ENCODE measurements around the gene KCNQ5. TPM values are rescaled to one million over a fixed set of nuclear protein-coding genes. Genes with fewer than 3 reads are reported as not detected.

KCNQ5 gene
- total and polyA plus RNA-seq, 10 of the 15 experiments (the other 5 are each of a cell fraction or from before 2014, with no cell fraction given) = 0.60 to 16.2 (median 3.2) TPM

DNA sequence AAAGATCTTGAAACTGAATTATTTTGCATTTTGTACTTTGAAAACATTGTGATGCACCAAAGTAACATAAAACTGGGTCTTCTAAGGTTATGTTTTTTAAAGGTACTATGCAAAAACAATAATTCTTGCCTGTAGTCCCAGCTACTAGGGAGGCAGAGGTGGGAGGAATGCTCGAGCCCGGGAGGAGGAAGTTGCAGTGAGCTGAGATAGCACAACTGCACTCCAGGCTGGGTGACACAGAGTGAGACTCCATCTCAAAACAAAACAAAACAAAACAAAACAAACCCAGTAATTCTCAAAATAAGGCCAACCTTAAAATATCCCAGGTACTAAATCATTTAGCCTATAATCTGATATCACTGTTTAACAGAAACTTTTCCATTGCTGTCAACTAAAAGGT is 333.8 kb downstream of the KCNQ5 start (continued):
- TF ChIP-seq, protein P1, sequence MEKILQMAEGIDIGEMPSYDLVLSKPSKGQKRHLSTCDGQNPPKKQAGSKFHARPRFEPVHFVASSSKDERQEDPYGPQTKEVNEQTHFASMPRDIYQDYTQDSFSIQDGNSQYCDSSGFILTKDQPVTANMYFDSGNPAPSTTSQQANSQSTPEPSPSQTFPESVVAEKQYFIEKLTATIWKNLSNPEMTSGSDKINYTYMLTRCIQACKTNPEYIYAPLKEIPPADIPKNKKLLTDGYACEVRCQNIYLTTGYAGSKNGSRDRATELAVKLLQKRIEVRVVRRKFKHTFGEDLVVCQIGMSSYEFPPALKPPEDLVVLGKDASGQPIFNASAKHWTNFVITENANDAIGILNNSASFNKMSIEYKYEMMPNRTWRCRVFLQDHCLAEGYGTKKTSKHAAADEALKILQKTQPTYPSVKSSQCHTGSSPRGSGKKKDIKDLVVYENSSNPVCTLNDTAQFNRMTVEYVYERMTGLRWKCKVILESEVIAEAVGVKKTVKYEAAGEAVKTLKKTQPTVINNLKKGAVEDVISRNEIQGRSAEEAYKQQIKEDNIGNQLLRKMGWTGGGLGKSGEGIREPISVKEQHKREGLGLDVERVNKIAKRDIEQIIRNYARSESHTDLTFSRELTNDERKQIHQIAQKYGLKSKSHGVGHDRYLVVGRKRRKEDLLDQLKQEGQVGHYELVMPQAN (conservative IDR thresholded peaks at IDR 0.05) = no peak

DNA sequence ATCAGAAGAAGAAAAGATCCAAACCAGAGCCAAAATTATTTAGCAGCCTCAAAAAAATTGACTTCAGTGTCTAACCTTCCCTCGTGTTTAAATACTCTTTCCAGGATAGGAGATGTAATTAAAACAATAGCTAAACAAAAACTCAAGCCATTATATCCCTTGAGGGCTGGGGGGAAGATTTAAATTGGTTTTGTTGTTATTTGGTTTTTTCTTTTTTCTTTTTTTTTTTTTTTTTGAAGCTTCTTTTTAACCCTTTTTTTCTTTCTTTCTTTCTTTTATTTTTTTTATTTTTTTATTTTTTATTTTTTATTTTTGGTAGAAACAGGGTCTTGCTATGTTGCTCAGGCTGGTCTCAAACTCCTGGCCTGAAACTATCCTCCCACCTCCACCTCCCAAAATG is 334.4 kb downstream of the KCNQ5 start:
- DNase-seq (ENCODE audit: low read depth, low spot score) (no peak), FAIRE-seq (no peak), ATAC-seq (no peak)
- Histone ChIP-seq H3K9ac (ENCODE audit: control insufficient read depth, insufficient read depth, low read length) (no peak overlapping the region), H2AFZ (ENCODE audit: control insufficient read depth, low read depth, low read length) (no peak overlapping the region; the same call in 1 of the 2 replicates), H3K36me3 (ENCODE audit: control insufficient read depth in 2 of 2, insufficient read depth in 2 of 2, low read length in 1 of 2) (no peaks in the 10 kb centered on the region), H3K27me3 (replicated peaks in 1 of 2; ENCODE audit: control insufficient read depth in 2 of 2, insufficient read depth in 2 of 2, low read length in 1 of 2) (no peaks in the 10 kb centered on the region), H3K27ac (ENCODE audit: control insufficient read depth, insufficient read depth) (no peak overlapping the region), H3K4me1 (ENCODE audit: control insufficient read depth, insufficient read depth, low read length) (no peaks in the 10 kb centered on the region), H3K9me3 (replicated peaks; ENCODE audit: control insufficient read depth, insufficient read depth, low read length) (no peaks in the 10 kb centered on the region), H3K4me2 (ENCODE audit: control insufficient read depth, insufficient read depth) (no peak overlapping the region), H4K20me1 (ENCODE audit: control insufficient read depth, insufficient read depth) (no peaks in the 10 kb centered on the region), H3K4me3 (no peak overlapping the region), H3K79me2 (ENCODE audit: control insufficient read depth, insufficient read depth, low read length) (no peaks in the 10 kb centered on the region)
- 85% methylated on average over 1 of the region's 1 CpG for WGBS (ENCODE audit: insufficient coverage, insufficient replicate concordance, low lambda C conversion rate, missing lambda C conversion rate)
- RAD21 ChIA-PET (ENCODE audit: unreplicated experiment) = interaction anchor here (0.7 to 0.9 kb wide), 2 partner anchors 320 to 329 kb away, joined by 3 read pairs; no protein-coding TSS in a partner anchor
- CTCF ChIA-PET = interaction anchor here (1.5 kb wide), 1 partner anchor 340 kb away, joined by 5 read pairs; no protein-coding TSS in a partner anchor
- POLR2A ChIA-PET = interaction anchor here (0.6 to 0.7 kb wide), 4 partner anchors 118 to 603 kb away, joined by 3 to 4 read pairs (median 3); no protein-coding TSS in a partner anchor
- intact Hi-C loops (cut with micrococcal nuclease; ENCODE audit: unreplicated experiment) = loop anchor here (10.0 kb wide), 1 partner anchor 341 kb away; no protein-coding TSS in a partner anchor
- BruUV-seq (replicated peaks) = no TSS peak
- in situ Hi-C loops (cut with MboI) = no loop called here
- SMC1A ChIA-PET (ENCODE audit: uncharacterized antibody, unreplicated experiment) = interaction anchor here (0.6 to 1.3 kb wide), 6 partner anchors 20 to 351 kb away, joined by 3 read pairs; no protein-coding TSS in a partner anchor
- TF ChIP-seq RAD51 (IDR thresholded peaks at IDR 0.05) (no peak), HDAC6 (IDR thresholded peaks at IDR 0.05; ENCODE audit: unreplicated experiment) (no peak), RB1 (IDR thresholded peaks at IDR 0.05; ENCODE audit: borderline replicate concordance) (no peak), SMAD5 (IDR thresholded peaks at IDR 0.05; ENCODE audit: low read depth) (no peak), NFYB (IDR thresholded peaks at IDR 0.05; ENCODE audit: insufficient read depth, low read depth, low read length) (no peak), NR2C1 (IDR thresholded peaks at IDR 0.05) (no peak), ZNF622 (IDR thresholded peaks at IDR 0.05) (no peak), RCOR1 (conservative IDR thresholded peaks at IDR 0.05; ENCODE audit: low read depth, low read length) (no peak)
- TF ChIP-seq, protein P1 (conservative IDR thresholded peaks at IDR 0.05) = no peak
- TF ChIP-seq, protein P2, sequence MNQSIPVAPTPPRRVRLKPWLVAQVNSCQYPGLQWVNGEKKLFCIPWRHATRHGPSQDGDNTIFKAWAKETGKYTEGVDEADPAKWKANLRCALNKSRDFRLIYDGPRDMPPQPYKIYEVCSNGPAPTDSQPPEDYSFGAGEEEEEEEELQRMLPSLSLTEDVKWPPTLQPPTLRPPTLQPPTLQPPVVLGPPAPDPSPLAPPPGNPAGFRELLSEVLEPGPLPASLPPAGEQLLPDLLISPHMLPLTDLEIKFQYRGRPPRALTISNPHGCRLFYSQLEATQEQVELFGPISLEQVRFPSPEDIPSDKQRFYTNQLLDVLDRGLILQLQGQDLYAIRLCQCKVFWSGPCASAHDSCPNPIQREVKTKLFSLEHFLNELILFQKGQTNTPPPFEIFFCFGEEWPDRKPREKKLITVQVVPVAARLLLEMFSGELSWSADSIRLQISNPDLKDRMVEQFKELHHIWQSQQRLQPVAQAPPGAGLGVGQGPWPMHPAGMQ (IDR thresholded peaks at IDR 0.05; ENCODE audit: borderline replicate concordance) = no peak
- TF ChIP-seq, protein P3, sequence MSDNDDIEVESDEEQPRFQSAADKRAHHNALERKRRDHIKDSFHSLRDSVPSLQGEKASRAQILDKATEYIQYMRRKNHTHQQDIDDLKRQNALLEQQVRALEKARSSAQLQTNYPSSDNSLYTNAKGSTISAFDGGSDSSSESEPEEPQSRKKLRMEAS (IDR thresholded peaks at IDR 0.05; ENCODE audit: low read depth, low read length) = no peak
- TF ChIP-seq, protein P4, sequence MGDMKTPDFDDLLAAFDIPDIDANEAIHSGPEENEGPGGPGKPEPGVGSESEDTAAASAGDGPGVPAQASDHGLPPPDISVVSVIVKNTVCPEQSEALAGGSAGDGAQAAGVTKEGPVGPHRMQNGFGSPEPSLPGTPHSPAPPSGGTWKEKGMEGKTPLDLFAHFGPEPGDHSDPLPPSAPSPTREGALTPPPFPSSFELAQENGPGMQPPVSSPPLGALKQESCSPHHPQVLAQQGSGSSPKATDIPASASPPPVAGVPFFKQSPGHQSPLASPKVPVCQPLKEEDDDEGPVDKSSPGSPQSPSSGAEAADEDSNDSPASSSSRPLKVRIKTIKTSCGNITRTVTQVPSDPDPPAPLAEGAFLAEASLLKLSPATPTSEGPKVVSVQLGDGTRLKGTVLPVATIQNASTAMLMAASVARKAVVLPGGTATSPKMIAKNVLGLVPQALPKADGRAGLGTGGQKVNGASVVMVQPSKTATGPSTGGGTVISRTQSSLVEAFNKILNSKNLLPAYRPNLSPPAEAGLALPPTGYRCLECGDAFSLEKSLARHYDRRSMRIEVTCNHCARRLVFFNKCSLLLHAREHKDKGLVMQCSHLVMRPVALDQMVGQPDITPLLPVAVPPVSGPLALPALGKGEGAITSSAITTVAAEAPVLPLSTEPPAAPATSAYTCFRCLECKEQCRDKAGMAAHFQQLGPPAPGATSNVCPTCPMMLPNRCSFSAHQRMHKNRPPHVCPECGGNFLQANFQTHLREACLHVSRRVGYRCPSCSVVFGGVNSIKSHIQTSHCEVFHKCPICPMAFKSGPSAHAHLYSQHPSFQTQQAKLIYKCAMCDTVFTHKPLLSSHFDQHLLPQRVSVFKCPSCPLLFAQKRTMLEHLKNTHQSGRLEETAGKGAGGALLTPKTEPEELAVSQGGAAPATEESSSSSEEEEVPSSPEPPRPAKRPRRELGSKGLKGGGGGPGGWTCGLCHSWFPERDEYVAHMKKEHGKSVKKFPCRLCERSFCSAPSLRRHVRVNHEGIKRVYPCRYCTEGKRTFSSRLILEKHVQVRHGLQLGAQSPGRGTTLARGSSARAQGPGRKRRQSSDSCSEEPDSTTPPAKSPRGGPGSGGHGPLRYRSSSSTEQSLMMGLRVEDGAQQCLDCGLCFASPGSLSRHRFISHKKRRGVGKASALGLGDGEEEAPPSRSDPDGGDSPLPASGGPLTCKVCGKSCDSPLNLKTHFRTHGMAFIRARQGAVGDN (IDR thresholded peaks at IDR 0.05) = no peak

Measured in GM12878 (cell line).